GM21367 (cell line): ENCODE data around the gene PCDHGC4.

Experiments used
- ATAC-seq: cut with Tn5 transposase; IDR thresholded peaks from one replicate; pipeline ENCODE4 v1.9.1; 2021; ENCODE audit not compliant: unreplicated experiment

Gene PCDHGC4

GRCh38 chr5:141511771-141512325 is 27.0 kb downstream of the PCDHGC4 start:
- no peak for ATAC-seq

DNA sequence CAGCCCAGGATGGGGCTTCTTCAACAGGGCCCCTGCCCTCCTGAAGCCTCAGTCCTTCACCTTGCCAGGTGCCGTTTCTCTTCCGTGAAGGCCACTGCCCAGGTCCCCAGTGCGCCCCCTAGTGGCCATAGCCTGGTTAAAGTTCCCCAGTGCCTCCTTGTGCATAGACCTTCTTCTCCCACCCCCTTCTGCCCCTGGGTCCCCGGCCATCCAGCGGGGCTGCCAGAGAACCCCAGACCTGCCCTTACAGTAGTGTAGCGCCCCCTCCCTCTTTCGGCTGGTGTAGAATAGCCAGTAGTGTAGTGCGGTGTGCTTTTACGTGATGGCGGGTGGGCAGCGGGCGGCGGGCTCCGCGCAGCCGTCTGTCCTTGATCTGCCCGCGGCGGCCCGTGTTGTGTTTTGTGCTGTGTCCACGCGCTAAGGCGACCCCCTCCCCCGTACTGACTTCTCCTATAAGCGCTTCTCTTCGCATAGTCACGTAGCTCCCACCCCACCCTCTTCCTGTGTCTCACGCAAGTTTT is 27.6 kb downstream of the PCDHGC4 start:
- ATAC-seq: peak; percentile 27

- ATAC-seq: no peak
Measured at GRCh38 chr5:141512911-141513626, 28.2 kb downstream of the PCDHGC4 start.

DNA sequence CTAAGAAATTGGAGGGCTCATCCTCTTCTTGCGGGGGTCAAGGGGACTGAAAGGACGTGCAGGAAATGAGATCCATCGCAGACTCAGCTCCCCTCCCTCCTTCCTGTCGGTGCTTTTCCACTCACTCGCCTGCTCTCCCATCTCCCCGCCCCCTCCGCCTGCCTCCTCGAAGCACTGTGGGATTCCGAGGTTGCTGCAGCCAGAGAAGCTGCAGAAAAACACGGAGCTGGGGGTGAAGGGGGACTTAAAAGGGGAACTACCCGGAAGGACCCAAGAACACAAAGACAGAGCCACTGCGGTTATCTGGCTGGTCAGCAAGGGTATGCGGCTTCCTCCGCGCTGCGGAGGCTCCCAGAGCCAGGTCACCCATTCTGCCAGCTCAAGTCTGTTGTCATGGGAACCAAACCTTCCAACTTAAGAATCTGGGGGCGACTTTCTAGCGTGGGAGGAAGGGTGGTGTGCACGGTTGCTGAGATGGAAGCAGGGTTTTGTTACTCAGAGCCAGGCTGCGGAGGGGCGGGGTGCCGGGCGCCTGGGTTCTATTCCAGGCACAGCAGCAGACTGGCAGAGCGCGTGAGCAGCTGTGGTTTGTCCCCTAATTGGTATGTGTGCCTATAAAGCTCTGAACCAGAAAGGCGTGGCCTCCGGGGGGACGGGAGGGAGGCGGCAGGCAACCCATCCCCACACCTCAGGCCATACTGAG is 28.9 kb downstream of the PCDHGC4 start:
- peak; percentile 23 for ATAC-seq

- ATAC-seq: peak; percentile 1
Measured at GRCh38 chr5:141514330-141515133, 29.7 kb downstream of the PCDHGC4 start.

DNA sequence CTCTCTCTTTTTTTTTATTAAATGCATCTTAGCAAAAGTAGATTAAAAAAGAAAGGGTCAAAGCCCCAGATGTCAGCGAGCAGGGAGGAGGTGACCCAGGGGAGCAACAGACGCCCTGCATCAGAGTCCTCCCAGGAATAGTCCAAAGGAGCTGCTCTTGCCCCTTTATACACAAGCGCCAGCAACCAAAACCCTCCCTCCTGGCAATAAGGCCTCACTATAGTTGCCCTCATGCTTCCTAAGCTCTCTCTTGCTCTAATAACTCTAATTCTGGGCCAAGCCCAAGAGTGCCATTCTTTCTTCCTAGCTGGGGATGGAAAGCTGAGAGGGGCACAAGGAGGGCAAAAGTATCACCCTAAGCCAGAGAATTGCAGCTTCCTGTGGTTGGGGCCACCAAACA is 30.3 kb downstream of the PCDHGC4 start:
- ATAC-seq: no peak

DNA sequence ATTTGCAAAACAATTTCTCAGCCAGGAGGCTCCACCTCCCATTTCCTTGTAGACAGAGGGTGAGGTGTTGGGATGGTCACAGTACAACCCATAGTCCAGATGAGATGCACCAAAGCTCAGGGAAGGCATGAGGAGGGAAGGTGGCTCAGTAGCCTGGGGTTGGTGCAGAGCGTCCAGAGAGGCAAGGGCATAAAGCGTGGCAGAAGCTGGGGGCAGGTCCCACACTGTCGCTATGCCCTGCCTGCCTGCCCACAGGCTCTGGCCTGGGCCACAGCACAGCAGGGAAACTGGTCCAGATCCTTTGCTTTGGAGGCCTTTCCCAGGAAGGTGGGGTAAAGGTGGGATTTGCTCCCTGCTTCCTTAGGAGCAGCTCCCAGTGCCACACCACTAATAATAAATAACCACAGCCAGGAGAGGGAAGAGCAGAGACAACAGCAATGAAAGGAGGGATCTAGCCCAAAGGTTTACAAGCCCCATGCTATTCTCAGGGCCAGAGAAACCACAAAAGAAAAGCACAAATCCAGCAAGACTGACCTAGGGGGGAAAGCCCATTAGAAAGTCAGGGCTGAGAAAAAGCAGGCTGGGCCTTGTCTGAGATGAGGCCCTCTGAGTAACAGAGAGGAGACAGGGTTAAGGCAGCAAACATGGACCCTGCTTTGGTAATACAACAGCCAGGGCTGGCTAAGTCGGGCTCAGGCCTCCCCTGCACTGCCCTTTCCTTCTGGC is 31.3 kb downstream of the PCDHGC4 start:
- ATAC-seq: no peak

- ATAC-seq: no peak
Measured at GRCh38 chr5:141516672-141517025, 31.8 kb downstream of the PCDHGC4 start.

DNA sequence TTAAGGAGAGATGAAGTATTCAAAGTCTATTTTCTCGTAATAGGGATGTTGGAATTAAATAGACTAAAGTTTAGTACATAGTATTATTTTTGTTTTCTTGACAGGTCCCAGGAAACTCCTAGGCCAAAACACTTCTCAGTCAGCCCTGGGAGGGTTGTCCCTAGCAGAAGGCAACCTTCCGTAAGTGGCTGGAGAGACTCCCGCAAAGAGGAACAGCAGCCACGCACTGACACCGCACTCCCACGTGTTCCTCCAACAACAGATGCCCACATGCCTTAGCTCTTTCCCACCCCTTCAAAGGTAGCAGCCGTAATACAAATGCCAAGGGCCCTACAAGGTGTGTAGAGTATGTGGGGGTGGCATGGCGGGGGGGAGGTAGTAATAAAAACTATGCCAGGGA is 32.5 kb downstream of the PCDHGC4 start:
- ATAC-seq: no peak

DNA sequence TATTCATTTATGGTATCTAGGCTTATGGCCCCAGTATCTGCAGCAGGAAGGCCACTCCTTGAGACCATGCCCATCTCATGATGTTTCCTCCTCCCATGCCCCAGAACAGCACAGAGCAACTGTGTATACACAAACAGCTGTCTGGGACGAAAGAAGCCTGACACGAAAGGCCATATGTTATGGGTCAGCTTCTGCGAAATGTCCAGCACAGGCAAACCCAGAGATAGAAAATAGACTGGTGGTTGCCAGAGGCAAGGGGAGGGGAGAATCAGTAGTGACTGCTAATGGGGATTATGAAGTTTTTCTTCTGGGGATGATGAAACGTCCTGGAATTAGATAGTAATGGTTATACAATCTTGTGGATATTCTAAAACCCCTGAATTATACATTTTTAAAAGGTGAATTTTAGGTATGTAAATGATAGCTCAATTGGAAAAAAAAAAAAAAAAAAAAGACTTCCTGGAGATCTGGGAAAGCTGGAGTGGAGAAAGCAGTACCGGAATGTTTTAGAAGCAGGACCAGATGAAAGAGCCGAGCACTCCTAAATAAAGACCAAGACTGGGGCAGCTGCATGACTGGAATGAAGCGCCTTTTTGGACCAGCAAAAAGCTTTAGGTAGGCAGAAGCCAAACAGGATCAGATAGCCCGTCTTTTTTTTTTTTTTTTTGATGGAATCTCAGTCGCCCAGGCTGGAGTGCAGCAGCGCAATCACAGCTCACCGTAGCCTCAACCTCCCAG is 33.2 kb downstream of the PCDHGC4 start:
- ATAC-seq: no peak

GRCh38 chr5:141518618-141519015 is 33.8 kb downstream of the PCDHGC4 start:
- ATAC-seq: no peak

- no peak for ATAC-seq
Measured at GRCh38 chr5:141519605-141520565, 35.1 kb downstream of the PCDHGC4 start.

- no peak for ATAC-seq
Measured at GRCh38 chr5:141521244-141521781, 36.5 kb downstream of the PCDHGC4 start.

DNA sequence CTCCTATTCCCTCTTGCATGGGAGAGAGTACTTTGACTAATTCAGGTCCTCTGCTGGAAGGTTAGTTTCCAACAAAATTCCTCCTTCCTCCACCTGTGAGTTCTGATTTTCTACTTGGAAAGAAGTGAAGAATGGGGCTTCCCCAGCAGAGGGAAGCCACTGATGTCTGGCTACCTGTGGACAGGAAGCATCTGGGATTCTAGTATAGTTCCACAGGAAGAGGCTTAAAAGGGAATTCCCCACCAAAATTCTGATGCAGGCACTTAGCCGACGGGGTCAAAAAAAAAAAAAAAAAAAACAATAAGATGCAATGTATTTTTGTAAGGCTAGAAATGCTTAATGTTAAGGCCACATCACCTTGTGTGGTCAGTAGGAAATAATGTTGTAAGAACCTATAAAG is 37.5 kb downstream of the PCDHGC4 start:
- ATAC-seq: no peak

- ATAC-seq: no peak
Measured at GRCh38 chr5:141523991-141524390, 39.2 kb downstream of the PCDHGC4 start.

GRCh38 chr5:141524604-141525597 is 40.1 kb downstream of the PCDHGC4 start:
- ATAC-seq: peak; percentile 75

- ATAC-seq: no peak
Measured at GRCh38 chr5:141525653-141526052, 40.8 kb downstream of the PCDHGC4 start.
